HS-27A (cell line): ENCODE data around the gene PRRC2A.
A peak's percentile ranks its signal among the peaks of the same experiment; 100 is the strongest.

Source experiments
- DNase-seq: peaks from one replicate; pipeline ENCODE4 v3.0.0-alpha.2; 2012; ENCODE audit warnings: low read depth, missing footprints

PRRC2A gene

DNA sequence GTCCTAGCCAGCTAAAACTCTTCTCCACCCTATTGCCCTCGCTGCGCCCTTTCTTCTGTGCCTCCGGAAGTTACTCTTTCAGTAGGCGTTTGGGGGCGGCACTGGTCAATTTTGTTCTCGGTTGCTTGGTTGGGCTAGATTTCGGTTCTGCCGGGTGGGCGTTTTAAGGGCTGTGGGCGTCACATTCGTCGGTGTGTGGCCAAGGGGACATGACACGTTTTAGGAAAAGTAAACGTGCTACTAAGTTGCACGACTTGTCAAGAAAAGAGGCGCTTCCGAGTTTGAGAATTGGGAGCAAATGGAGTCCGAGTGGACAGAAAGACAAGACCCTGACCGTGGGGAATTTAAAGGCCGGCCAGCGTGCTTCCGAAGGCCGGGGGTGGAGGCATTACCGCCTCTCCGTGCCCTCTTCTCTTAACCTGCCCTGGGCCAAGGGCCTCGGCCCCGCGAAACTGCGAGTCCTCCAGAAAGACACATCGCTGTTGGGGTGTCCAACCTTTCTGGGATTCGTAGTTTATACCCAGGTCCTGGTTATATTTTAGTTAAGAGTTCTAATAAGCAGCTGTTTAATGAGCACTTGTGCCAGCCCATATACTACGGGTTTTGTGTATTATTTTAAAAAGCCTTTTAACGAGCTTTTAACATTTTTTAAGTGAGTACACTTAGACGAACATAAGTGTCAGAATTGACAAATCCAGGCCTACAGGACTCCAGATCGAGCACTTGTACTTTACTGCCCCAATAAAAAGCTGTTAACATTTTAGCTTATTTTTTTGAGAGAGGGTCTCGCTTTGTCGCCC is 32.6 kb downstream of the PRRC2A start:
- DNase-seq: no peak

DNA sequence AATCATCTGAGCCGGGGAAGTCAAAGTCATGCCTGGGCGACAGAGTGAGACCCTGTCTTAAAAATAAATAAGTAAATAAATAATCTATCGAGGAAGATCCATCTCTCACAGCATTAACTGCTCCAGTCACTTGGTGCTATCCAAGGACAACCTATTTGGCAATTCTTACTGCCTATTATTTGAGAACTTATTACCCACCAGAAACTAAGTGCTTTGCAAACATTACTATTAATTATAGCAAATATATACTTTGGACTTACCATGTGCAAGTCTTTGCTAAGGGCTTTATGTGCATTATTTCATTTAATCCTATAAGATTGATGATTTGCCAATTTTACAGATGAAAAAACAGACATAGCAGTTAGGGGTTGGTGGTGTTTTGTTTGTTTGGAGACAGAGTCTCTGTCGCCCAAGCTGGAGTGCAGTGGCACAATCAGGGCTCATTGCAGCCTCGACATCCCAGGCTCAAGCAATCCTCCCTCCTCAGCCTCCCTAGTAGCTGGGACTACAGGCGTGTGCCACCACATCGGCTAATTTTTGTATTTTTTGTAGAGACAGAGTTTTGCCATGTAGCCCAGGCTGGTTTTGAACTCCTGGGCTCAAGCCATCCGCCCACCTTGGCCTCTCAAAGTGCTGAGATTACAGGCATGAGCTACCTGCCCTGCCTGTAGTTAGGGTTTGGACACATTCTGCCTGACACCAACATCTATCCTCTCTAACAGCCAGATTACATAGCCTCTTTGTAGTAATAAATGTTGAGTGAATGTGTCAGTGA is 34.2 kb downstream of the PRRC2A start:
- no peak for DNase-seq

DNA sequence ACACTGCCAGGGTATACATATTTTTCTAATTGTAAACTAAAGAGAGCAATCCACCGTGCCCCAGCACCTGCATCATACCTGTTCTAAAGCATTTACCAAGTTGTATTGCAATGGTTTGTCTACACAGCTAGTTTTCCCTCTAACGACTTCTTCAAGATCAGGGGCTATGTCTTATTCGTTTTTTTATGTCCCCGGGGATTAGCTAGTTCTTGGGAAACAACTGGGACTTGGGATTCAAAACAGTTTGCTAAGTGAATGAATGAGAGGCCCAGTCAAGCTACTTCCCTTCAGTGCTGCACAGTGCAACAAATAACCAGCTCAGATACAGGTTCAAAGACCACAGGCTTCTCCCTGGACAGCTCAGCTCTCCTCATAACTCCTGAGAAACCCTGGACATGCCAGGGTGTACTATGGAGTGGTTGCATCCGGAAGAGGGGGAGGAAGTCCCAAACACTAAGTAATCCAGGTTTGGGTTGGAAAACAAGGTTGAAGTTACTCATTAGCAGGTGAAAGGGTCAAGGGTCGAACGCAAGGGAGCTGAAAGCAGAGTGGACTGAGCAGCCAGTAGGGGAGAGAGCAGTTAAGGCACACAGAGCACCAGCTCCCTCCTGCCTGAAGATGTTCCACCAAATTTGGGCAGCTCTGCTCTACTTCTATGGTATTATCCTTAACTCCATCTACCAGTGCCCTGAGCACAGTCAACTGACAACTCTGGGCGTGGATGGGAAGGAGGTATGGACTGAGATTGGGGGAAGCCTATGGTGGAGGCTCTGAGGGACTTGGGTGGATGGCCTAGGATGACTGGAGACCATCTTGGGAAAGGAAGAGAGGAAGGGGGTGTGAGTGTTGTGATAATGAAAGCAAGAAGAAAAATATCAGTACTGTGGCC is 35.1 kb downstream of the PRRC2A start, which contains the start of gene APOM:
TSS of gene APOM (plus strand) at position 546 of the 889 bp plus-strand sequence. CDS start at position 619, 73 bp downstream.
- no peak for DNase-seq

DNA sequence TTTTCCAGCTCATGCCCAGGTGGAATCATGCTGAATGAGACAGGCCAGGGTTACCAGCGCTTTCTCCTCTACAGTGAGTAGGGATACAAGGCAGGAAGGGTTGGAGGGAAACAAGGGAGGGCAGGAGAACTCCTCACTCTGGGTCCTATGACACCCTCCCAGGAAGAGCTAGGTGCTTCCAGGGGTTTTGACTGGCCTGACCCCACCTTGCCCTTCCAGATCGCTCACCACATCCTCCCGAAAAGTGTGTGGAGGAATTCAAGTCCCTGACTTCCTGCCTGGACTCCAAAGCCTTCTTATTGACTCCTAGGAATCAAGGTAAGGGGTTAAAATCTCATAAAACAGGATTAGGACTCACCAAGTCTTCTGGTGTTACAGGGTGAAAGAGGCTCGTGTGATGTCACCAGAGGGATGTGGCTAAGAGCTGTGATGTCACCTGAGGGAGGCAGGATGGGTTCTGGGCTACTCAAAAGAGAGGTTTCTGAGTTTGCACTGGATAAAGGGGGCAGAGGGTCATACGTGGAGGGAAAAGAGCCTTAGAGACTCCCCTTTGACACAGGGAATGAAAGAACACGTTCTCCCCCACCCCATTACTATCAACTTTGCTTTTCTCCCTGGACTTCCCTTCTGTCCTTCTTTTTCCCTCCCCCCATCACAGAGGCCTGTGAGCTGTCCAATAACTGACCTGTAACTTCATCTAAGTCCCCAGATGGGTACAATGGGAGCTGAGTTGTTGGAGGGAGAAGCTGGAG is 37.1 kb downstream of the PRRC2A start:
- DNase-seq: no peak

DNA sequence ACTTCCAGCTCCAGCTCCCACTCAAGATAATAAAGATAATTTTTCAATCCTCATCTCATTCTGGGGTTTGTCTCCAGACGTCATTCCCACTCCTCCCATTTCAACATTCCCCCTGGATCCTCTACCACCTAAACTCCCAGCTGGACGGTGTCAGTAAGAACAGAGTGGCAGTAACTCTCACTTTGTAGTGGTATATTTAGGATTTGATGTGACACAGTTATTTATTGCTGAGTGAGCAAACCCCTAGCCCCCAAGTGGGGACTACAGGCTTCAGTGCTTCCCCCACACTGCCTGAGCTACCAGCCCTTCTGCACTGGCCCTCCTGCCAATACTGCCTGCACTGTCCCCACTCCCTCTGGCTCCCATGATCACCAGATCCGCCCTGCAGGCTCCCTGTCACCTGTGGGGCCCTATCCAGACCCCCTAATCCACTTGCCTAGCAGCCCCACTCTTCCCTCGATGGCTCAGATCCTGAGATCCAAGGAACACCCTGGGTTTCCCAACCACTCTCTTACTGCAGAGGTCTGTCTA is 37.7 kb downstream of the PRRC2A start:
- no peak for DNase-seq

DNA sequence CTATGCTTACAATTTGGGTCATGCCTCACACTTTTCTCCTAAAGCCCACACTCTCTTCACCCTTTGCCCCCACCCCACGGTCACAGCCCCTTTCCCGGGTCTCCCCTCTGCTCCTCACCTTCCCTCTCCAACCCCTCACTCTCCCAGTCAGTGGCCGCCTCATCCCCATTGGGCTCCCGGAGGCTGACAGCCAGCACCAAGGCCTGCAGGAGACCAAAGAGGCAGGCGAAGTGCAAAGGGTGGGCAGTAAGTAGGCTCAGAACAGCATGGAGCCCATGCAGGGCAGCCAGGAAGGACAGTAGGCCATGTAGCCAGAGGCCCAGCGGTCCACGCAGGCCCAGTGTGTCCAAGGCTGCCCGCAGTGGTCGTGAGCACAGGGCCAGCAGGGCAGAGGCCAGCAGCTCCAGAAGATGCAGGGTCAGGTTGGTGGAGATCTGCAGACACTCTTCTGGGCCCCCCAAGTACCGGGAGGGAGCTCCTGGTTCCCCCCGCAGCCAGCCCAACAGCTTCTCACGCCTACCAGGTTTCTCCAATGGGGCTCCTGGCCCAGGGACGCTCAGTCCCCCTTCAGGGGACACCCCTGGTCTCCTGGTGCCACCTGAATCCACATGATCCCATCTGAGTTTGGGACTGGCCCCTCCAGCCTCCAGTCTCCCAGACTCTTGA is 38.6 kb downstream of the PRRC2A start:
- no peak for DNase-seq

DNA sequence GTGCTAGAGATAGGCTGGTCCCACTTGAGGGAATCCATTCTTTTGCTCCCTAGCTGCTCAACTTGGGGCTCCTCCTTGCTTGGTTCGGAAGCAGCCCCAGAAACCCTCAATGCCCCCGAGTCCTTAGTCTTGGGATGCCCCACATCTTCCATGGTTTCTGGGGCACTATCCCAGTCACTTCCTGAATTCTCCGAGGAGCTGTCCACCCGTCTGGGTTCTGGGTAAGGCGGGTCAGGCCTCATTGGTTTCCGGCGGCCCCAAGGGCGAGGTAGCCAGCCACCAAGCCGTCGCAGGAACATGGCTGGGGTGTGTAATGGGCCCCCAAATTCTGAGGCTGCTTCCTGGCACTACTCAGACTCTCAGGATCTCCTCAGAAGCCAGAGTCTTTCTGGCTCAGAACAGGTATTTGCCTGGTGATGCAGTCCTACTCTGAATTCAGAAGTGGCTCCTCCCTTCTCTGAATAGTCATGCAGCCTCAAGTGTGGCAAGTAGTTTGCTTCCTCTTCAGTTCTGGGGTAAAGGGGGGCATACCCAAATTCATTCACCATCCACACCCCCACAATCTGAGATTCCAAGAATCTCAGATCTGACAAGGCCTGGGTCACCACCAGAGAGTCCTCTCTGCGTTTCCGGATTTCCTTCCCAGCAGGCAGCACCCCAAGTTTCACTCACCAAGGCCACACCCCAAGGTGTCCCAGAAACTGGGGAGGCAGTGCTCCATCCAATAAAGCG is 39.3 kb downstream of the PRRC2A start:
- DNase-seq: no peak

DNA sequence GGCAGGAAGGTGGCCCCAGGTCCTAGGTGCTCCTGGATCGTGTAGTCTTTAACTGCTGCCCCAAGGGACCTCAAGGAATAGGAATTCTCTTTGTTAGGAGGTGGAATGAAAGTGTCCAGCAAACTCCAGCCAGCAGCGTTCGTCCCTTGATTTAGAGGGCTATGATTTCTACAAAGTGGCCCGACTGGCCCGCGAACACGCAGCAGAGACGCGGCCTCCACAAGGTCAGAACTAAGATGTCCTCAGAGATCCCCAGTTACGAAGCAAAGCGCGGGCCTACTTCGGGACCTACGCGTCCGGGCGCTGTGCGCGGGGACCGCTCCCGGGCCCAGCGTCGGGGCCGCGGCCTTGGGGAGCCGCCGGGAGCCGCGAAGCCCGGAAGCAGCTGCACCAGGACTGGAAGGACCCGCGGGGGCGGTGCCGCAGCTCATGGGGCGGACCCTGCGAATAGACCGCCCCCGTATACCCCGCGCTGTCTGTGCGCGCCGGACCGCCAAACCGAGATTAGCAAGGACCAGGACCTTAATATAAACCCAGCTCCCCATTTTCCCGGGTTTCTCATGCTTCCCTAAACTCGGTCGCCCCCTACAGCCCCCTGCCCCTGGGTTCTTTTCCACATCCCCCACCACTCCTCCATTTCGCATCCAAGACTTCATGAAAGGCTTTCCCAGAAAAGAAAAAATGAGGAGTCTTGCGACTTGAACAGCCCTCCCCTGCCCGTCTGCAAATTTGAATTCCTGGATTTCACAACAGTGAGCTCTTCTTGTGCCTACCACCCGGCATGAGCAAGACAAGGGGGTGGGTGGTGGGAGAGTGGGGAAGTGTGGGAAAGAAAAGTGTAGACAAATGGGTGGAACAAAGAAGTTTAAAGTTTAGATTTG is 40.1 kb downstream of the PRRC2A start, which contains the start of gene C6orf47:
TSS of gene C6orf47 (minus strand) at position 398 of the 881 bp plus-strand sequence. CDS start 831 bp downstream, outside the sequence.
- no peak for DNase-seq

DNA sequence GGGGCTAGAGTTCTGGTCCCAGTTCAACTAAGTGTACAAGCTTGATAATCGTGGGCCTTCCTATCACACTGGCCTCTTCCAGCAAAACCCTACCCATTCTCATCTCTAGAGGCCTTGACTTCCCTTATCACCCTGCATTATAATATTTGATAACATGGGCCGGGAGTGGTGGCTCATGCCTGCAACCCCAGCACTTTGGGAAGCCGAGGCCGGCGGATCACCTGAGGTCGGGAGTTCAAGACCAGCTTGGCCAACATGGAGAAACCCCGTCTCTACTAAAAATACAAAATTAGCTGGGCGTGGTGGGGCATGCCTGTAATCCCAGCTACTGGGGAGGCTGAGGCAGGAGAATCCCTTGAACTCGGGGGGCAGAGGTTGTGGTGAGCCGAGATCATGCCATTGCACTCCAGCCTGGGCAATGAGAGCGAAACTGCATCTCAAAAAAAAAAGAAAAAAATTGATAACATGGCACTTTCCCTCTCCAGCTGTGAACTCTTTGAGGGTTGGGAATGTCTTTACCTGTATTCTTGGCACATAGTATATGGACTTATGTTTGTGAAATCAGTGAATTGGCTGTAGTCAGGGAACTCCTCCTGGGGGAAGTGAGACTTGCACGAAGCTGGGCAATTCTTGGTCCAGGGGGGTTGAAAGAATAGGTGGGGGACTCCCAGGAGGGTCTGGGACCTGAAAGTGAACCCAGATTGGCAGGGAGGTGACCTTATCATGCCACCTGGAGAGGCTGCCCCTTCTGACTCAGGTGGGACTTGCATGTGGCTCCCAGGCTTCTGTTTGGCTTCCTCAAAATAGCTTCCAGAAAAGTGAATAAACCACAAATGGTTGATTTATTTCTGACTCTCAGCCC is 41.0 kb downstream of the PRRC2A start:
- DNase-seq: no peak

DNA sequence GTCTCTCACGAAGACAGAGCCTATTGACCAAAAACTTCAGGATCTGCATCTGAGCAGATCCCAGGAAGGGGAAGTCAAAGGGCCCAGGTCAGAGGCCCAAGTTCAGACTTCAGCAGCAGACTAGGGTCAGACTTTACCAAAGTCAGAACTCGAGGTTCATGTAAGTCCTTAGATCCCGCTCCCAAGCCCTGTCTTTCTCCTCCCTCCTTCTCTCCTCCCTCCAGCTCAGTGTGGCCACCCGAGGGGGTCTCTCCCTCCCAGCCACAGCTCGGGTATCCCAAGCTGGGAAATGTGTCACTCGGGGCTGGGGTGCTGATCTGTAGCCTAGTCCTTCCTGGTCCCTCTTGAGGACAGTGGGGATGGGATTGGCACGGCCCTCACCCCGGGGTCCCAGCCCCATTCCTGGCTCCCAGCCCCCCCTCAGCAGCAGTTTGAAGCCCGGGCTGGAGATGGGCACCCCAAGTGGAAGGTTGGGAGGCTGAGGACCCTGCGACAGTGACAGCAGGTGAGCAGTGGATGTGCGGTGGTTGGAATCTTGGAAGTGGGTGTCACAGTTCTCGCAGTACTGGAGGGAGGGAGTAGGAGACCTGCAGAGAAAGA is 41.7 kb downstream of the PRRC2A start:
- DNase-seq: no peak

DNA sequence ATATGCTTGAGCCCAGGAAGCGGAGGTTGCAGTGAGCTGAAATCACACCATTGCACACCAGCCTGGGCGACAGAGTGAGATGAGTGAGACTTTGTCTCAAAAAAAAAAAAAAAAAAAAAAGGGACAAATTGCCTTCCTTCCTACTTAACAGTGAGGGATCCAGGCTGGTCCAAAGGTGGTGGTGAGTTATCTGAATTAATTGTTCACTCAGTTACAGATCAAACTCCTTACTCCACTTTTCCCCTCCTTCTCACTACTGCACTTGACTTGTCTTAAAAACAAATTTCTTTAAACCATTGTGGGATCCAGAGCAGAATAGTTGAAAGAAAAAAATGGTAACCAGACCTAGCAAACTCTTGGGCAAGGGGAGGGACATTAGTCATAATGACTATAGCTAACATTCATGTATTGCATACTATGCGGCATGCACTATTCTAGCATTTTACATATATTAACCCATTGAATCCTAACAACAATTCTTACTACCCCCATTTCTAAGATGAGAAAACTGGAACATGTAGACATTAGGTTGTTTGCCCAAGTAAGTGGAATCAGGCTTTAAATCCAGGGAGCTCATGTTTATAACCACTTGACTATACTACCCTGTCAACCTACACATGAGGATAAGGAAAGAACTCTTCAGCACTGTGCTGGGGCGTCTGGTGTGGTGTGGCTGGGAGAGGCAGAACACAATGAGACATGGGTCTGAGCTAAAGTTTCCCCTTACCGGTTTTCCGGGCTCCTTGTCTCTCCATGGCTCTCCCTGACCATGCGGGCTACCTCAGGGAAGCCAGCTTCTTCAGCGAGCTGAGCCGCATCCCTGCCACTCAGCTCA is 42.8 kb downstream of the PRRC2A start:
- DNase-seq: no peak

DNA sequence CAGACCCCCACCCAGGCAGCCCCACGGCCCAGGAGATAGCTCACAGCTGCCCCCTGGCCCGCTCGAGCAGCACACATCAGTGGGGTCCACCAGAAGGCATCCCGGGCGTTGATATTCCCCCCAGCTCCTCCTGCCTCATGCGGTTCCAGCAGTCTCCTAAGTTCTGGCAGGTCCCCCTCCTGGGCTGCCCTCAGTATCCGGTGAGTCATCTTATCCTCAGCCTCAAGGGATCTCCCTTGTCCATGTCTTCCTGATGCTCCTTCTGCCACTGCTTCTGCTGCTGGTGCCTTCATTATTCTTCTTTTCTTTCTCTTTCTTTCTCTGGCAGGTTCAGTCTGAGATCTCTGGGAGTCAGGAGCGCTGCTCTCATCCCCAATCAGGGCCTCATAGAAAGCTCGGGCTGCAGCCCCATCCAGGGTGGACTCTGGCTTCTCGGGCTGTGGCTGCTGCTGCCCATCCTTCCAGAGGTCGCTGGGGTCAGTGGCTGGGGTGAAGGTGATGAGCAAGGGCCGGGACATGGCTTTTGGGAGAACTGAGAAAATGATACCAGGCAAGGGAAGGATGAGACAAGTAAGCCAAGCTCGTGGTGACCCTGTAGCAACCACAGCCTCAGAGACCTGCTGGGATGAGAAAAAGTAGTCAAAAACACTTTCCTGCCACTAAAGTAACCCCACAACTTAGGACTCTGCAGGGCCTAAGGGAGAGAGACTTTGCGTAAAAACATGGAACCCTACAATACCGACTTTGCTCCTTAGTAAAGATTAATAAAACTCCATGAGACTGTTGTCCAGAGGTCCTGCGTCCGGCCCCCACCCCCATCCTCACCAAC is 43.7 kb downstream of the PRRC2A start:
- no peak for DNase-seq

DNA sequence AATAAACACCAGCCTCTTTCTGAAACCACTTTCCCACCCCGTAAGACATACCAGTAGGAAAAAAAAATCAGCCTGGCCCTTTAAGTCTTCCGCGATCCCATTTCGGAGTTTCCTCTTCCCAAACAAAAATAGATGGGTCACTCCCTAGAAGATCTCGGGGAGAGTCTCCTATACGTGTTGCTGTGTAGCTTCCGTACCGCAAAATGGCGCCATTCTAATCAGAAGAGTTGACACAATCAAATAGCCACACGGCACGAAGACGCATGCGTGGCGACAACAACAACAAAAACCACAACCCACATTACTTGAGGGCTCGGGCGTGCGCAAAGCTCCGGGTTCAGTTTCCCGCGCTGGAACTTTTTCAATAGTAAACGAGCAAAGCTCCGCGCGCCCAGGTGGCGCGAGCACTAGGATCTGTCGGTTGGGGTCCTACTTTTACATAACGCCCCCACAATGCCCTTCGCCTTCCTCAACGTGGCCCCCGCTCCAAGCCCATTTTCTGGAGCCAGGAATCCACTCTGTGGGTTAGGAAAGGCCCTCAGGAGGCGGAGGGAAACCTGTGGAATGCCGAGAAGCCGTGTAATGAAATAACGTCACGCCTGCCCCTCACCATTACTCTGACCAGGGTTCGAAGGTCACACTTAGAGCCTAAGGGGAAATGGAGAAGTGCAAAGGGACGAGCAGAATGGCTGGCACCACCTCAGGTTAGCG is 44.4 kb downstream of the PRRC2A start, which contains the start of gene GPANK1:
TSS of gene GPANK1 (minus strand) at position 208 of the 711 bp plus-strand sequence. CDS start 519 bp downstream, outside the sequence.
- peak; percentile 94 for DNase-seq

DNA sequence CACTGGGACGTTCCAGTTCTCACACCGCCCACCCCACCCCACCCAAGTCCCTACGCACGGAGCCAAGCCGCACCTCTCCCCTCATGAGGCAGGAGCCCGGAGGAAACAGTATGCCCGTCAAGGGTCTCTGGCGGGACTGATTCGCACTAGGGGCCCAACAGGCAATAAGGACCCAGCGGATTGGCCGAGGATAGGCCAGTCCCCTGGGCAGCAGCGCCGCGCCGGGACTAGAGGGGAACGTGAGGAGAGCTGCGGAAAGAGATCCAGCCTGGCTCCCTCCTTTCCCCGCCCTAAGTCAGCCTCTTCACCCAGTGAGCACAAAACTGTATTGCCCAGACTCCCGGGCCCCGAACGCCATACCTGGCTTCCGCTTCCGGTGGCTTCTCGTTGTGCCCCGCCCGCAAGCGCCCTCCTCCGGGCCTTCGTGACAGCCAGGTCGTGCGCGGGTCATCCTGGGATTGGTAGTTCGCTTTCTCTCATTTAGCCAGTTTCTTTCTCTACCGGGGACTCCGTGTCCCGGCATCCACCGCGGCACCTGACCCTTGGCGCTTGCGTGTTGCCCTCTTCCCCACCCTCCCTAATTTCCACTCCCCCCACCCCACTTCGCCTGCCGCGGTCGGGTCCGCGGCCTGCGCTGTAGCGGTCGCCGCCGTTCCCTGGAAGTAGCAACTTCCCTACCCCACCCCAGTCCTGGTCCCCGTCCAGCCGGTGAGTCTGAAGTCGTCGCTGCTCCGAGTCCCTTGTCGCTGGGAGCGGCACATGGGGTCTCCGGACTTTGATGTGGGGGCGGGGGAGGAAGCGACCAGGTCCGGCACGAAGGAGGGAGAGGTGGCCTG is 45.2 kb downstream of the PRRC2A start, which contains the start of gene CSNK2B:
TSS of gene CSNK2B (plus strand) at position 580 of the 836 bp plus-strand sequence. CDS start 752 bp downstream, outside the sequence.
- DNase-seq: peak; percentile 95
